ENCODE measurements around the gene DNAJA4.

Gene DNAJA4

GRCh38 chr15:78264304-78265136, at the start of gene DNAJA4:
DNAJA4 (plus strand) TSS chr15:78264562; CDS start chr15:78264764, 202 bp downstream.
- DNase-seq = peak; percentile 64
- Mint-ChIP-seq H3K27me3 (no peaks in the 10 kb centered on the region), H3K36me3 (ENCODE audit: low read depth) (peaks cover 9% of the 10 kb centered on the region), H3K27ac (peak within 1 kb of the TSS; percentile 91), H3K4me1 (peaks cover 27% of the 10 kb centered on the region), H3K4me3 (peak within 1 kb of the TSS; percentile 89), H3K9me3 (no peaks in the 10 kb centered on the region)
- ATAC-seq = peak; percentile 75

- no peak for DNase-seq
- no peak for ATAC-seq
Measured at GRCh38 chr15:78216276-78217104, 47.9 kb upstream of the DNAJA4 start.

GRCh38 chr15:78220713-78221112, 43.6 kb upstream of the DNAJA4 start:
- Mint-ChIP-seq H3K9me3 (no peaks in the 10 kb centered on the region), H3K27me3 (no peaks in the 10 kb centered on the region), H3K36me3 (ENCODE audit: low read depth) (no peaks in the 10 kb centered on the region), H3K4me1 (peaks cover 7% of the 10 kb centered on the region), H3K4me3 (no peak overlapping the region), H3K27ac (no peak overlapping the region)
- ATAC-seq (no peak), DNase-seq (no peak)

More at GRCh38 chr15:78216276-78217104, 47.9 kb upstream of the DNAJA4 start:
- Mint-ChIP-seq H3K9me3 (no peaks in the 10 kb centered on the region), H3K27me3 (no peaks in the 10 kb centered on the region), H3K27ac (no peak overlapping the region), H3K36me3 (ENCODE audit: low read depth) (no peaks in the 10 kb centered on the region), H3K4me1 (no peaks in the 10 kb centered on the region), H3K4me3 (no peak overlapping the region)

- H3K4me1 Mint-ChIP-seq = peaks cover 8% of the 10 kb centered on the region
- DNase-seq (no peak), ATAC-seq (no peak)
- no peaks in the 10 kb centered on the region for H3K27me3 Mint-ChIP-seq
- H3K4me3 Mint-ChIP-seq = no peak overlapping the region
- no peaks in the 10 kb centered on the region for H3K36me3 Mint-ChIP-seq (ENCODE audit: low read depth)
- H3K27ac Mint-ChIP-seq = no peak overlapping the region
- H3K9me3 Mint-ChIP-seq = no peaks in the 10 kb centered on the region
Measured at GRCh38 chr15:78222745-78223395, 41.5 kb upstream of the DNAJA4 start.

GRCh38 chr15:78223396-78224022, 40.9 kb upstream of the DNAJA4 start:
- DNase-seq = no peak
- peaks cover 8% of the 10 kb centered on the region for H3K4me1 Mint-ChIP-seq
- no peaks in the 10 kb centered on the region for H3K27me3 Mint-ChIP-seq
- H3K36me3 Mint-ChIP-seq (ENCODE audit: low read depth) = no peaks in the 10 kb centered on the region
- H3K4me3 Mint-ChIP-seq = no peak overlapping the region
- no peaks in the 10 kb centered on the region for H3K9me3 Mint-ChIP-seq
- H3K27ac Mint-ChIP-seq = no peak overlapping the region
- no peak for ATAC-seq

GRCh38 chr15:78224023-78224411, 40.3 kb upstream of the DNAJA4 start:
- Mint-ChIP-seq H3K9me3 (no peaks in the 10 kb centered on the region), H3K27ac (no peak overlapping the region), H3K27me3 (no peaks in the 10 kb centered on the region), H3K36me3 (ENCODE audit: low read depth) (no peaks in the 10 kb centered on the region), H3K4me3 (no peak overlapping the region), H3K4me1 (peaks cover 8% of the 10 kb centered on the region)
- no peak for DNase-seq
- no peak for ATAC-seq

GRCh38 chr15:78225783-78226541, 38.4 kb upstream of the DNAJA4 start:
- Mint-ChIP-seq H3K27ac (no peak overlapping the region), H3K4me3 (no peak overlapping the region), H3K4me1 (peaks cover 8% of the 10 kb centered on the region), H3K36me3 (ENCODE audit: low read depth) (no peaks in the 10 kb centered on the region), H3K9me3 (no peaks in the 10 kb centered on the region), H3K27me3 (no peaks in the 10 kb centered on the region)
- ATAC-seq (peak; percentile 82), DNase-seq (no peak)

- DNase-seq = no peak
- Mint-ChIP-seq H3K27me3 (no peaks in the 10 kb centered on the region), H3K27ac (no peak overlapping the region), H3K4me3 (no peak overlapping the region), H3K4me1 (peaks cover 8% of the 10 kb centered on the region), H3K36me3 (ENCODE audit: low read depth) (no peaks in the 10 kb centered on the region), H3K9me3 (no peaks in the 10 kb centered on the region)
- no peak for ATAC-seq
Measured at GRCh38 chr15:78228356-78228996, 35.9 kb upstream of the DNAJA4 start.

- Mint-ChIP-seq H3K4me3 (no peak overlapping the region), H3K9me3 (no peaks in the 10 kb centered on the region), H3K4me1 (peaks cover 6% of the 10 kb centered on the region), H3K27ac (no peak overlapping the region), H3K36me3 (ENCODE audit: low read depth) (no peaks in the 10 kb centered on the region), H3K27me3 (peaks cover 5% of the 10 kb centered on the region)
- DNase-seq = no peak
- ATAC-seq = no peak
Measured at GRCh38 chr15:78229431-78230406, 34.6 kb upstream of the DNAJA4 start.

- peaks cover 6% of the 10 kb centered on the region for H3K27me3 Mint-ChIP-seq
- DNase-seq (no peak), ATAC-seq (no peak)
- no peak overlapping the region for H3K4me3 Mint-ChIP-seq
- H3K36me3 Mint-ChIP-seq (ENCODE audit: low read depth) = no peaks in the 10 kb centered on the region
- no peaks in the 10 kb centered on the region for H3K9me3 Mint-ChIP-seq
- H3K27ac Mint-ChIP-seq = no peak overlapping the region
- peaks cover 4% of the 10 kb centered on the region for H3K4me1 Mint-ChIP-seq
Measured at GRCh38 chr15:78232951-78233350, 31.4 kb upstream of the DNAJA4 start.

- Mint-ChIP-seq H3K27me3 (peaks cover 6% of the 10 kb centered on the region), H3K36me3 (ENCODE audit: low read depth) (no peaks in the 10 kb centered on the region), H3K9me3 (no peaks in the 10 kb centered on the region), H3K4me1 (peaks cover 4% of the 10 kb centered on the region), H3K27ac (no peak overlapping the region), H3K4me3 (no peak overlapping the region)
- no peak for DNase-seq
- no peak for ATAC-seq
Measured at GRCh38 chr15:78233496-78233895, 30.9 kb upstream of the DNAJA4 start.

- DNase-seq = no peak
- Mint-ChIP-seq H3K4me1 (peaks cover 4% of the 10 kb centered on the region), H3K9me3 (no peaks in the 10 kb centered on the region), H3K36me3 (ENCODE audit: low read depth) (no peaks in the 10 kb centered on the region), H3K4me3 (no peak within 1 kb of the TSS), H3K27ac (no peak within 1 kb of the TSS), H3K27me3 (peaks cover 6% of the 10 kb centered on the region)
- no peak for ATAC-seq
Measured at GRCh38 chr15:78234515-78235040, 29.8 kb upstream of the DNAJA4 start, which contains the start of gene ACSBG1. ACSBG1 (minus strand) TSS chr15:78234565; CDS start chr15:78234501, 64 bp downstream.
